Central memory CD4-positive, alpha-beta T cell (primary cell): Measurements from ENCODE around the gene L3MBTL1.
"Not testable (repeated sequence)": the region's sequence is repeated elsewhere in the genome, so short reads cannot be mapped to it uniquely, and the experiment has no call there.

Experiments used
- DNase-seq: peaks from one replicate; pipeline ENCODE4 v3.0.0; 2022

Gene L3MBTL1

GRCh38 chr20:43560974-43561373 lies 53.5 kb downstream of the L3MBTL1 start:
- no peak for DNase-seq

GRCh38 chr20:43563429-43563828 lies 55.9 kb downstream of the L3MBTL1 start:
- no peak for DNase-seq

- DNase-seq, result no peak
Measured at GRCh38 chr20:43563991-43564390, 56.5 kb downstream of the L3MBTL1 start.

DNA sequence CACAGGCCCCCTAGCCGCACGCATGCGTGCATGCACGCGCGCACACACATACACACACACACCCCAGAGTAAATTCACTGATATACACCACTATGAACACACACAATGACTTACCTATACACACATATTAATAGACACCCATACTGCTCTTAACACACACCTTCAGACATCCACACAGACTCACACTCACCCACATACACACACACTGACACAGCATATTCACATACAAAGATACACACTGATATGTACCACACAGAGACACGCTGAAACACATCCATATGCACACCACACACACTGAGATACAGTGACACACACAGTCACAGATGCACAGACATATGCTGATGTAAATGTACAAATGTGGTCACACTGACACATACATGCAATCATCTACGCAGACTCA lies 57.0 kb downstream of the L3MBTL1 start:
- no peak for DNase-seq

GRCh38 chr20:43564993-43565757 lies 57.7 kb downstream of the L3MBTL1 start:
- no peak for DNase-seq

GRCh38 chr20:43565758-43566104 lies 58.2 kb downstream of the L3MBTL1 start:
- no peak for DNase-seq

DNA sequence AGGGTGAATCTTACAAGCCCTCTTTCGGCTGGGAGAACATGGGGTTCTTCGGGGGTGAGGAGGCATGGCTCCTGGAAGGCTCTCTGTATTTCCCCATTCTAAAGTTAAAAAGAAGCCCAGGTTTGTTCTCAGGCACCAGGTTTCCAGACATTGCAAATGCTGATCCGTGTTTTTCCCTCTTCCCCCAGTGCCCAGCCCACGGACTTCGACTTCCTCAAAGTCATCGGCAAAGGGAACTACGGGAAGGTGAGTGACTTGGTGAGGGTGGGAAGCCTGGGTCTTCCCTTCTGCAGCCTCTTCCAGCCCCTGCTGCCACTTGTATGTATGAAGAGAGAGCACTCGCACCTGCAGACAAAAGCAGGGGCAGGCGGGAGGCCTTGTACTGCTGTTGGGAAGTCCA lies 60.0 kb downstream of the L3MBTL1 start:
- no peak for DNase-seq

DNA sequence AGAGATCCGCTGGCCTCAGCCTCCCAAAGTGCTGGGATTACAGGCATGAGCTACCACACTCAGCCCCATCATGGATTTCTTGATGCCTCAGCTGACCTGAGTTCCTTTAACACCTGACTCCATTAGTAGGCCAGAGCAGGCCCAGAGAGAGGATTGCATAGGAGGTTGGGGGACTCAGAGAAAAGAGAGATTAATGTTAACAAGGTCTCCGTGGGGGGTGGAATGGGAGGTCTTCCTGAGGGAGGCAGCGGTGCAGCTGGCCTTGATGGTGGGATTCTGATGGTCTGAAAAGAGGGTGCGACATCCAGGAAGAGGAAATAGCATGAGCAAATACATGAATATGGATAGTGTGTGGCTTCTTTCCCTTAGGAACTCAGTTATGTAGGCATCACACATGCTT lies 61.2 kb downstream of the L3MBTL1 start:
- DNase-seq, result no peak

DNA sequence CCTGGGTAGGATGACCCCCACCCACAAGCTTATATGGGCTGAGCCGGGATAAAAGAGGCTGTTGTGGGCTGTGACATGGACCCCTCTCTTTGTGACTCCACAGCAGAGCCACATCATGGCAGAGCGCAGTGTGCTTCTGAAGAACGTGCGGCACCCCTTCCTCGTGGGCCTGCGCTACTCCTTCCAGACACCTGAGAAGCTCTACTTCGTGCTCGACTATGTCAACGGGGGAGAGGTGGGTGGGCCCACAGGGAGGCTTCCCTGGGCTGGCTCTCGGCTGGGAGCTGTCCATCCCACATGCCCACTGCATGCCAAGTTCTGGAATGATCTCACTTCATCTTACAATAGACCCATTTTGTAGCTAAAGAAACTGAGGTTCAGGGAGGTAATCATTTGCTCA lies 61.8 kb downstream of the L3MBTL1 start:
- DNase-seq, result no peak

- DNase-seq, result no peak
Measured at GRCh38 chr20:43570496-43570895, 63.0 kb downstream of the L3MBTL1 start.

GRCh38 chr20:43571310-43571709 lies 63.8 kb downstream of the L3MBTL1 start:
- no peak for DNase-seq

GRCh38 chr20:43571771-43572170 lies 64.3 kb downstream of the L3MBTL1 start:
- no peak for DNase-seq

DNA sequence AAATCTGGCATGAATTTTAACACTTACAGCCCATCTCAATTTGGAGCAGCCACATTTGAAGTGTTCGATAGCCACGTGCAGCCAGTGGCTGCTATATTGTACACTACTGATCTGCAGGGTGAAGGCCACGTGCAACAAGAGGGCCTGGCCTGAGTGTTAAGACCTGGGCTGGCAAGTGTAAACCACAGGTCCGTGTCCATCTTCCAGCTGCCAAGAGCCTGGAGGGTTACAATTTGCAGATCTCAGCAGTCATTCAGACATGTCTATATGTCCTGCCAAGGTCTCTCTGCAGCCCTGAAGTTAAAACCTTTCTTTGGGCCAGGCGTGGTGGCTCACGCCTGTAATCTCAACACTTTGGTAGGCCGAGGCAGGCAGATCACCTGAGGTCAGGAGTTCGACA lies 65.4 kb downstream of the L3MBTL1 start:
- DNase-seq, result no peak

GRCh38 chr20:43576108-43576507 lies 68.6 kb downstream of the L3MBTL1 start:
- DNase-seq, result no peak

DNA sequence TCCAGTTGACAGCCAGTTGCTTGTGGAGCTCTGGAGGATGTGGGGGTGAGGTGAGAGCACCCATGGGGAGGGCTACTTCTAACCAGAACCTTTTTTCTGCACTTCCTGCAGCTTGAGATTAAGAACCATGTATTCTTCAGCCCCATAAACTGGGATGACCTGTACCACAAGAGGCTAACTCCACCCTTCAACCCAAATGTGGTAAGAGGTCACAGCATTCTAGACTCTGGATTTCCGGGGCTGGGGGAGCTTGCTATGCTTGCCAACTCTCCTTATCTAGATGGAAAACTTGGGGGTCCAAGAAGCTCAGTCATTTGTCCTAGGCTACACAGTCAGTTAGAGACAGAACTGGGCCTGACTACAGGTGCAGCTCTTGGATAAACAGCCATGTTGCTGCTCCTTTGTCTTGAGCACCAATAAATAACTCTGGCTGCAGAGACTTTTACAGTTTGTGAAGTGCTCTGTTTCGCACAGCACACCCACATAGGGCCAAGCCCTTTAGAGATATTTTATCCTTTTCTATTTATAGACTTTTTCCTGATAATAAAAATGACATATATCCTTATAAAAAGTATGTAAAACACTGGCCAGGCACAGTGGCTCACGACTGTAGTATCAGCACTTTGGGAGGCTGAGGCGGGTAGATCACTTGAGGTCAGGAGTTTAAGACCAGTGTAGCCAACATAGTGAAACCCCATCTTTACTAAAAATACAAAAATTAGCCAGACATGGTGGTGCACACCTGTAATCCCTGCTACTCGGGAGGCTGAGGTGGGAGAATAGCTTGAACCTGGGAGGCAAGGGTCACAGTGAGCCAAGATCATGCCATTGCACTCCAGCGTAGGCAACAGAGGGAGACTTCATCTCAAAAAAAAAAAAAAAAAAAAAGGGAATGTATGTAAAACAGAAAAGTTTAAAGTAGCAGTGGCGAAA lies 72.6 kb downstream of the L3MBTL1 start:
- no peak for DNase-seq

GRCh38 chr20:43583133-43583864 lies 75.8 kb downstream of the L3MBTL1 start:
- no peak for DNase-seq

GRCh38 chr20:43583982-43584432 lies 76.5 kb downstream of the L3MBTL1 start:
- no peak for DNase-seq

GRCh38 chr20:43584448-43585136 lies 77.1 kb downstream of the L3MBTL1 start:
- DNase-seq, result no peak

DNA sequence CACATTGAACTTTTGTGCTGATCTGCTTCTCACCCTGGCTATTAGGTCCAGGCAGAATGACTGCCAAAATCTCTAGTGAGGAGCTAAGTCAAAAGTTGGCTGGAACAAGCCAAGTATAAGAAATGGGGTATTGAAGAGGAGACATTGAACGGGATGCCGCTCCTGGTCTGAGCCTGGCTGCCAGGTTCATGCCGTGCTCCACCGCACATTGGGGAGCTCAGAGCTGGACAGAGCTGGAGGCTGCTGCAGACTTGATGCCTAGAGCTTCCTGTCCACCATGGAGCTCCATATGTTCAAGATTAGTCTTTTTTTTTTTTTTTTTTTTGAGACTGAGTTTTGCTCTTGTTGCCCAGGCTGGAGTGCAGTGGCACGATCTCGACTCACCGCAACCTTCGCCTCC lies 79.1 kb downstream of the L3MBTL1 start:
- DNase-seq, result no peak

- DNase-seq, result not testable (repeated sequence)
Measured at GRCh38 chr20:43588526-43588925, 81.0 kb downstream of the L3MBTL1 start.

DNA sequence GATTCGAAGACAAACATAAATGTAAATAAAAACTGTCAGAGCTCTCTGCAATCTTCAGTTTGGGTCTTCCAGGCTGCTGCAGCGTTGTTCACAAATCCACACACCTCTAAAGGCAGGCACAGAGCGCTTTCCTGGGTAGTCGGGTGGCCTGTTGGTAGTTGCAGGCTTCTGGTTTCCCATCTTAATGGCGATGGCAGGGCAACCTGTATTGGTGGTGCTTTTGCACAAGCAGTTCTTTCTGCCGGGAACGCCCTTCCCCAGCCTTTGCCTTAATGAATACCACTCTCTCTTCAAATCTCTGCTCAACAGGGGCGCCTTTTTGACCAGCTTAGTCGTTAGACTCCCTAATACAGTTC lies 82.5 kb downstream of the L3MBTL1 start:
- no peak for DNase-seq

GRCh38 chr20:43590392-43591303 lies 83.2 kb downstream of the L3MBTL1 start, which contains the start of gene IFT52:
Gene IFT52, plus strand, starts transcription at chr20:43590937. Its CDS starts 3,762 bp downstream, at chr20:43594699.
- DNase-seq, result peak; percentile 84
